PFSK-1 (cell line): ENCODE measurements around the gene TUBB.

ENCODE experiments used
- POLR2AphosphoS5 ChIP-seq: IDR thresholded peaks from 2 replicates; pipeline ENCODE4 v1.6.1; 2012; ENCODE audit warnings: low read depth, mild to moderate bottlenecking, control low read depth, low read length, moderate library complexity
- SIN3A ChIP-seq: IDR thresholded peaks from 2 replicates; pipeline ENCODE4 v1.6.1; 2012; ENCODE audit warnings: mild to moderate bottlenecking, low read length, moderate library complexity, borderline replicate concordance; ENCODE audit not compliant: insufficient read depth

DNA sequence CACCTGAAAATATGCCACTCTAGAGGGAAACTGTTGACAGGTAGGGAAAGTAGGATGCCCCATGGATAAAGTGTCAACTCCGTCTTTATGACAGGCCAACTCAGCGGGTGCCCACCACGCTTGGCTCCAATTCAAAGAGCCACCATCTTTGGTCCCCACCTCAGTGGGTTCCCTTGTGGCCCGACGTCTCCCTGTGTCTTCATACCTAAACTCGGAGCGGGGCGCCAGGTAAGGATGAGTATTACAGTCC is 3.3 kb upstream of the TUBB start:
- TF ChIP-seq SIN3A (no peak), POLR2AphosphoS5 (no peak)
